Right lobe of liver (tissue), 6 donors: ENCODE data around the gene GOLGB1. TPM values are rescaled to one million over a fixed set of nuclear protein-coding genes. Genes with fewer than 3 reads are reported as not detected.
A peak's percentile ranks its signal among the peaks of the same experiment; 100 is the strongest.

Experiments
- ATAC-seq, 4 donors: fragments of 200-7000 bp; cut with Tn5 transposase; one replicate each; pipeline ENCODE4 v1.9.1; 2020; ENCODE audit warnings: mild to moderate bottlenecking in 4 of 4, moderate library complexity in 4 of 4
- DNase-seq, 3 donors: peaks; one replicate each; pipeline ENCODE4 v3.0.0-alpha.2; 2020
- H3K27ac ChIP-seq, 3 donors: fragments of 200-600 bp; one replicate each; pipeline ENCODE4 v1.8.0; 2022
- H3K27me3 ChIP-seq, 2 donors: fragments of 200-600 bp; one replicate each; pipeline ENCODE4 v1.8.0; 2022
- H3K36me3 ChIP-seq, 4 donors: fragments of 200-600 bp; sonication (generic) in 1 of 4; one replicate each; pipeline versions ENCODE4 v1.5.1 to v1.8.0; 2017 to 2022; ENCODE audit warnings: control low read depth in 1 of 4
- H3K4me1 ChIP-seq, 4 donors: fragments of 200-600 bp; sonication (generic) in 1 of 4; one replicate each; pipeline versions ENCODE4 v1.5.1 to v1.8.0; 2017 to 2022; ENCODE audit warnings: control low read depth in 1 of 4
- H3K4me3 ChIP-seq, 3 donors: fragments of 200-600 bp; one replicate each; pipeline ENCODE4 v1.8.0; 2022
- H3K9me3 ChIP-seq, 4 donors: fragments of 200-600 bp; sonication (generic) in 1 of 4; one replicate each; pipeline versions ENCODE4 v1.5.1 to v1.8.0; 2017 to 2022; ENCODE audit warnings: control low read depth in 1 of 4
- POLR2A ChIP-seq: fragments of 450-650 bp; IDR thresholded peaks from one replicate; pipeline ENCODE4 v1.6.1; 2017; ENCODE audit warnings: antibody characterized with exemption, mild to moderate bottlenecking
- WGBS: methylation state at CpG from one replicate; pipeline ENCODE4 v1.1.6; 2018; ENCODE audit warnings: low coverage, low lambda C conversion rate; ENCODE audit not compliant: insufficient coverage; ENCODE audit errors: missing lambda C conversion rate; 5-methylcytosine and 5-hydroxymethylcytosine counted together
- intact Hi-C, 2 donors: fragments of 100-400 bp; cut with DNase I; formaldehyde crosslinking; loops; one replicate each; pipeline versions ENCODE4 v1.11.2 to v1.14.1; 2022
- long read RNA-seq: library from polyadenylated mRNA; unstranded; transcript quantifications from one replicate; pipeline ENCODE4 v2.0.0, GENCODE V29; 2019
- total RNA-seq, 6 experiments: library from RNA; depleted of rRNA in 2 of 6; stranded (reverse); fragments of >200 nt in 2 of 6; fragmentation: NEBNext Ultra II Directional in 3 of 6; extraction: Animal tissue kit (Norgen Biotek cat#: 25700) in 3 of 6; gene quantifications; one replicate each; pipeline versions ENCODE4 v1.1.0 to v1.2.4, GENCODE V29; 2016 to 2023
- TF ChIP-seq, protein P1 (sequence below), 4 donors: fragments of 200-600 bp in 3 of 4; fragments of 450-650 bp in 1 of 4; IDR thresholded peaks; one replicate each; pipeline versions ENCODE4 v1.5.1 to v1.8.0; 2016 to 2022; ENCODE audit warnings: antibody characterized with exemption in 4 of 4, mild to moderate bottlenecking in 2 of 4
- donor health status: DM: no; HTN: yes; CAD: no.
- donor health status: DM: no; HTN: no; CAD: no.
- donor health status: DM: no; HTN: no; CAD: no.
- donor health status: DM: no; HTN: yes; CAD: no.
- donor health status: DM: no; HTN: yes; CAD: no.

The GOLGB1 gene, protein sequence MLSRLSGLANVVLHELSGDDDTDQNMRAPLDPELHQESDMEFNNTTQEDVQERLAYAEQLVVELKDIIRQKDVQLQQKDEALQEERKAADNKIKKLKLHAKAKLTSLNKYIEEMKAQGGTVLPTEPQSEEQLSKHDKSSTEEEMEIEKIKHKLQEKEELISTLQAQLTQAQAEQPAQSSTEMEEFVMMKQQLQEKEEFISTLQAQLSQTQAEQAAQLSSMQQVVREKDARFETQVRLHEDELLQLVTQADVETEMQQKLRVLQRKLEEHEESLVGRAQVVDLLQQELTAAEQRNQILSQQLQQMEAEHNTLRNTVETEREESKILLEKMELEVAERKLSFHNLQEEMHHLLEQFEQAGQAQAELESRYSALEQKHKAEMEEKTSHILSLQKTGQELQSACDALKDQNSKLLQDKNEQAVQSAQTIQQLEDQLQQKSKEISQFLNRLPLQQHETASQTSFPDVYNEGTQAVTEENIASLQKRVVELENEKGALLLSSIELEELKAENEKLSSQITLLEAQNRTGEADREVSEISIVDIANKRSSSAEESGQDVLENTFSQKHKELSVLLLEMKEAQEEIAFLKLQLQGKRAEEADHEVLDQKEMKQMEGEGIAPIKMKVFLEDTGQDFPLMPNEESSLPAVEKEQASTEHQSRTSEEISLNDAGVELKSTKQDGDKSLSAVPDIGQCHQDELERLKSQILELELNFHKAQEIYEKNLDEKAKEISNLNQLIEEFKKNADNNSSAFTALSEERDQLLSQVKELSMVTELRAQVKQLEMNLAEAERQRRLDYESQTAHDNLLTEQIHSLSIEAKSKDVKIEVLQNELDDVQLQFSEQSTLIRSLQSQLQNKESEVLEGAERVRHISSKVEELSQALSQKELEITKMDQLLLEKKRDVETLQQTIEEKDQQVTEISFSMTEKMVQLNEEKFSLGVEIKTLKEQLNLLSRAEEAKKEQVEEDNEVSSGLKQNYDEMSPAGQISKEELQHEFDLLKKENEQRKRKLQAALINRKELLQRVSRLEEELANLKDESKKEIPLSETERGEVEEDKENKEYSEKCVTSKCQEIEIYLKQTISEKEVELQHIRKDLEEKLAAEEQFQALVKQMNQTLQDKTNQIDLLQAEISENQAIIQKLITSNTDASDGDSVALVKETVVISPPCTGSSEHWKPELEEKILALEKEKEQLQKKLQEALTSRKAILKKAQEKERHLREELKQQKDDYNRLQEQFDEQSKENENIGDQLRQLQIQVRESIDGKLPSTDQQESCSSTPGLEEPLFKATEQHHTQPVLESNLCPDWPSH (N-terminal part only)
- 10 to 100 TPM; 26.8 to 31.7 (median 29.5) TPM for total RNA-seq
- long read RNA-seq, partial matches to known transcripts = 8 of 10 reads
- long read RNA-seq, other reads (novel, unspliced or antisense) = 2 of 10 reads

DNA sequence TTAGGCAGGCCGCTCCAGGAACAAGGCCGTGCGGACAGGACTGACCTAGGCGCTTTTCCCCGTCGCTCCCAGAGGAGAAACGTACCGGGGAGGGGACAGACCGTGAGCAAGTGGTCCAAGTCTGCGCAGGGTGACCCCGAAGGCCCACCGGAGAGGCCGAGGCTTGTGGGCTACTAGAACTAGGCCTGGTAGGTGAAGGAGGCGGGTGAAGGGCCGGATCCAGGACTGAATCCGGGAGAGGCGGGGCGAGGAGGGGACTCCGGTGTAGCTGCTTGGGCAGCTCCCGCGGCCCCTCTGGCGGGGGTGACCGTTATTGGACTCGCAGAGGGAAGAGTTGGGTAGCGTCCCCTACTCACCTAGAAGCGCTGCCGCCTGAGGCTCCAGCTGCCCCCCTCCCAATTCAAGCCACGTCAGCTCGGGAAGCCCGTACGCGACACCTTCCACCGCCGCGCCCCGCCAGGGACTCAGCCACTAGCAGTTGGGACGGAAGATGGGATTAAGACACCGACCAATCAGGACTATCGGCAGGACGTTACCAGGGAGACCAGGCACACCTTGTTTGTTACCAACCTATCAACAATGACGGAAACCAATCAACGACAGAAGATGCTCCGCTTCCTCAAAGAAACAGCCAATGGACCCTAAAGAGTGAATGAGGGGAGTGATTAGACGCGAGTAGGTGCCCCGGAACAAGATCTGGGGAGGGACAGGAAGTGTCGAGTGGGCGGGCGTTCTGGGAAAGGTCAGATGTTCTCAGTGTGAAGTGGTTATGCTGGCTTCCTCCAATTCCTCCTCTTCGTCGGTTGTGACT, at the start of gene GOLGB1:
GOLGB1 (minus strand) TSS at position 466 of the 811 bp plus-strand sequence. CDS start 18,770 bp downstream, outside the sequence.
- peaks cover 0 to 27% (median 7%) of the 10 kb centered on the region in 4 donors for H3K4me1 ChIP-seq
- TF ChIP-seq, protein P1, sequence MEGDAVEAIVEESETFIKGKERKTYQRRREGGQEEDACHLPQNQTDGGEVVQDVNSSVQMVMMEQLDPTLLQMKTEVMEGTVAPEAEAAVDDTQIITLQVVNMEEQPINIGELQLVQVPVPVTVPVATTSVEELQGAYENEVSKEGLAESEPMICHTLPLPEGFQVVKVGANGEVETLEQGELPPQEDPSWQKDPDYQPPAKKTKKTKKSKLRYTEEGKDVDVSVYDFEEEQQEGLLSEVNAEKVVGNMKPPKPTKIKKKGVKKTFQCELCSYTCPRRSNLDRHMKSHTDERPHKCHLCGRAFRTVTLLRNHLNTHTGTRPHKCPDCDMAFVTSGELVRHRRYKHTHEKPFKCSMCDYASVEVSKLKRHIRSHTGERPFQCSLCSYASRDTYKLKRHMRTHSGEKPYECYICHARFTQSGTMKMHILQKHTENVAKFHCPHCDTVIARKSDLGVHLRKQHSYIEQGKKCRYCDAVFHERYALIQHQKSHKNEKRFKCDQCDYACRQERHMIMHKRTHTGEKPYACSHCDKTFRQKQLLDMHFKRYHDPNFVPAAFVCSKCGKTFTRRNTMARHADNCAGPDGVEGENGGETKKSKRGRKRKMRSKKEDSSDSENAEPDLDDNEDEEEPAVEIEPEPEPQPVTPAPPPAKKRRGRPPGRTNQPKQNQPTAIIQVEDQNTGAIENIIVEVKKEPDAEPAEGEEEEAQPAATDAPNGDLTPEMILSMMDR (IDR thresholded peaks at IDR 0.05) = no peak
- peak; percentile 99 for TF ChIP-seq POLR2A
- no peaks in the 10 kb centered on the region for H3K9me3 ChIP-seq
- H3K4me3 ChIP-seq = peak within 1 kb of the TSS; percentile 72 to 96 (median 82)
- peak within 1 kb of the TSS; percentile 86 to 97 (median 96) for H3K27ac ChIP-seq
- H3K36me3 ChIP-seq = no peaks in the 10 kb centered on the region
- WGBS = under 1% methylated on average over 23 of the region's 51 CpGs
- DNase-seq (peak; percentile 93 to 97 (median 95)), ATAC-seq (peak; percentile 95 to 97 (median 96))
- intact Hi-C loops = no loop called here
- H3K27me3 ChIP-seq = no peaks in the 10 kb centered on the region

DNA sequence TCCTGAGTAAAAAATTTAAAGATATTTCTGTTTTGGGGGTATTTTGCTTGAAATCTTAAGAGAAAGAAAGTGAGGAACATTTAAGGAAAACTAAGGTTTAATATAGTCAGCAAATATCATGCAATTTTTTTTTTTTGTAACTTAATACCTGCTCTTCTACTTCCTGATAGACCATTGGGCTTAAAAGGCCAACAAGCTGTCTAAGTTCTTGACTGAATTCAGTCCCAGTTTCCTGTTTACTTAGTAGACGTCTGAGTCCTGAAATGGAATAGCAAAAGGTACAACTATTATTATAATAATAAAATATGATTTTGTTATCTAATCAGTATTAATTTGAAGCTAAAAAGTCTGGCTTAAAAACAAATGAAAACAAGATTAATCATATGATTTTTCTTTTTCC, 47.4 kb upstream of the GOLGB1 start:
- Histone ChIP-seq H3K27ac (no peak overlapping the region), H3K9me3 (no peaks in the 10 kb centered on the region), H3K27me3 (no peaks in the 10 kb centered on the region), H3K4me3 (no peak overlapping the region), H3K36me3 (no peaks in the 10 kb centered on the region), H3K4me1 (no peaks in the 10 kb centered on the region)
- TF ChIP-seq, protein P1 (IDR thresholded peaks at IDR 0.05) = no peak
- no peak for TF ChIP-seq POLR2A
- ATAC-seq = no peak
- WGBS = 33% methylated on average over 1 of the region's 1 CpG
- no peak for DNase-seq
- intact Hi-C loops = no loop called here

DNA sequence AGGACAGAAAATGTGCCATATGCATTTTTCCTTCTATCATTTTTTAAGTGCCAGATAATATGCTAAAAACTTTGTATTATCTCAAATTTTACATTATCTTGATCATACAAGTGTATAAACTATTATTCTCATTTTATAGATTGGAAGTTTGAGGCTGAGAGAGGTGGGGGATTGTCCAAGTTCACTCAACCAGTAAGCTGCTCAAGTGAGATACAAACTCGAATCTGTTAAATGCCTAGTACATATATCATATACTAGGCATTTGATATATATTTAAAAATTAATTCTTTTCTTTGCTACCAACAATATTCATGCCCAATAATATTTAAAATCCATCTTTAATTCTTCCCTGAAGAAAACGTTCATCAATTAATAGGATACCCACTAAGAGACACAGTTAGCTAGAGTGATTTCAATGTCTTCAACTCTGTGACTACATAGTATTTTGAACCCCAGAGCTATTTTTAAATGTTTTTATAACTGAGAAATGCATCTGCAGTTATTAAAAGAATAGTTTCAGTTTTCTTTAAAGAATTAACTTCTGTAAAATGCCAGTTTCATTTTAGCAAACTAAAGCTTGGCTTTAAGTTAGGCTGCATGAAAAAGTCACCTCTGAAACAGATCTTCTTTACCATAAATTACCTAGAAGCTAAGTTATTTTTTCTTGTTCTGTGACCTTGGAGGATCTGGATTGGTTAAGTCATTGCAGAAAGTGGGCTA, 44.9 kb upstream of the GOLGB1 start:
- DNase-seq = no peak
- Histone ChIP-seq H3K4me1 (no peaks in the 10 kb centered on the region), H3K27ac (no peak overlapping the region), H3K9me3 (no peaks in the 10 kb centered on the region), H3K4me3 (no peak overlapping the region), H3K27me3 (no peaks in the 10 kb centered on the region), H3K36me3 (peaks cover 0 to 7% (median 0%) of the 10 kb centered on the region in 4 donors)
- ATAC-seq = no peak
- intact Hi-C loops = no loop called here
- no peak for TF ChIP-seq POLR2A
- TF ChIP-seq, protein P1 (IDR thresholded peaks at IDR 0.05) = no peak
- 100% methylated on average over 2 of the region's 2 CpGs for WGBS
